GM12878 (cell line): ENCODE measurements around the gene RALGDS. TPM values are rescaled to one million over a fixed set of nuclear protein-coding genes. Genes with fewer than 3 reads are reported as not detected.

ENCODE experiments used
- ATAC-seq: fragments of 200-7000 bp; cut with Tn5 transposase; 3 replicates; pipeline ENCODE4 v1.9.1; 2020; ENCODE audit warnings: mild to moderate bottlenecking, moderate library complexity
- BruUV-seq: library from RNA; stranded (reverse); fragments of 400-500 nt; replicated peaks from 2 replicates; lab custom pipeline; 2021; lab: Mats Ljungman, UMichigan
- CTCF ChIA-PET: fragments of 300-600 bp; sonication (Branson Sonifier 250); formaldehyde crosslinking; extraction: SDS; loops from one replicate; lab custom pipeline; 2021; ENCODE audit warnings: inconsistent platforms; lab: Yijun Ruan, JAX
- POLR2A ChIA-PET: fragments of 350-600 bp; formaldehyde crosslinking; extraction: SDS; loops from one replicate; lab custom pipeline; 2021; ENCODE audit warnings: inconsistent platforms; lab: Charles Lee
- RAD21 ChIA-PET: fragments of 300-600 bp; sonication (Branson Sonifier 250); formaldehyde crosslinking; loops from one replicate; lab custom pipeline; 2023; ENCODE audit warnings: antibody characterized with exemption; ENCODE audit not compliant: unreplicated experiment; lab: Charles Lee
- SMC1A ChIA-PET: fragments of 300-600 bp; sonication (Branson Sonifier 250); formaldehyde crosslinking; loops from one replicate; lab custom pipeline; 2023; ENCODE audit not compliant: unreplicated experiment, uncharacterized antibody; lab: Charles Lee
- DNase-seq: peaks from one replicate; pipeline ENCODE4 v3.0.0-alpha.2; 2011; ENCODE audit warnings: low read depth, low spot score
- FAIRE-seq: peaks from 3 replicates; lab custom pipeline; 2011; peaks lifted over from hg19 to GRCh38; lab: Jason Lieb, UNC
- H2AFZ ChIP-seq: 2 replicates; pipeline ENCODE4 v1.6.0; 2011; ENCODE audit warnings: low read depth, low read length, control low read depth; ENCODE audit not compliant: control insufficient read depth
- H3K27ac ChIP-seq: 2 replicates; pipeline ENCODE4 v1.5.1; 2011; ENCODE audit warnings: control low read depth; ENCODE audit not compliant: control insufficient read depth, insufficient read depth
- H3K27me3 ChIP-seq, 2 experiments: replicated peaks in 1 of 2; 2 replicates each; pipeline versions ENCODE4 v1.6.0 to v1.6.1; 2011; ENCODE audit warnings: low read length in 1 of 2; ENCODE audit not compliant: control insufficient read depth in 2 of 2, insufficient read depth in 2 of 2
- H3K36me3 ChIP-seq, 2 experiments: 2 replicates each; pipeline ENCODE4 v1.5.1; 2011; ENCODE audit warnings: low read length in 1 of 2; ENCODE audit not compliant: control insufficient read depth in 2 of 2, insufficient read depth in 2 of 2
- H3K4me1 ChIP-seq: 2 replicates; pipeline ENCODE4 v1.6.1; 2011; ENCODE audit warnings: mild to moderate bottlenecking, low read length, moderate library complexity, mixed read lengths; ENCODE audit not compliant: control insufficient read depth, insufficient read depth
- H3K4me2 ChIP-seq: 2 replicates; pipeline ENCODE4 v1.6.0; 2011; ENCODE audit warnings: control low read depth; ENCODE audit not compliant: control insufficient read depth, insufficient read depth
- H3K4me3 ChIP-seq: fragments of 200-600 bp; sonication (generic); 2 replicates; pipeline ENCODE4 v1.5.1; 2016
- H3K79me2 ChIP-seq: 2 replicates; pipeline ENCODE4 v1.6.0; 2011; ENCODE audit warnings: low read length; ENCODE audit not compliant: control insufficient read depth, insufficient read depth
- H3K9ac ChIP-seq: 2 replicates; pipeline ENCODE4 v1.8.0; 2011; ENCODE audit warnings: low read length, control low read depth, mixed read lengths; ENCODE audit not compliant: control insufficient read depth, insufficient read depth
- H3K9me3 ChIP-seq: replicated peaks from 3 replicates; pipeline ENCODE4 v1.5.1; 2011; ENCODE audit warnings: mild to moderate bottlenecking, low read length; ENCODE audit not compliant: control insufficient read depth, insufficient read depth
- H4K20me1 ChIP-seq: 2 replicates; pipeline ENCODE4 v1.6.0; 2011; ENCODE audit not compliant: control insufficient read depth, insufficient read depth
- CEBPB ChIP-seq, 2 experiments: fragments of 150-350 bp in 1 of 2; IDR thresholded peaks; 2 replicates each; pipeline ENCODE4 v1.6.1; 2012 to 2014; ENCODE audit warnings: low read depth in 2 of 2, low read length in 2 of 2, borderline replicate concordance in 1 of 2, inconsistent platforms in 1 of 2
- NFYA ChIP-seq: IDR thresholded peaks from 2 replicates; pipeline ENCODE4 v1.6.1; 2011; ENCODE audit warnings: low read depth, mild to moderate bottlenecking, low read length, improper control_type of control experiment, borderline replicate concordance
- PKNOX1 ChIP-seq: fragments of 450-650 bp; IDR thresholded peaks from 2 replicates; pipeline ENCODE4 v1.6.1; 2016; ENCODE audit warnings: mild to moderate bottlenecking
- RCOR1 ChIP-seq: conservative IDR thresholded peaks from 2 replicates; pipeline ENCODE4 v1.6.1; 2012; ENCODE audit warnings: low read depth, low read length, improper control_type of control experiment
- ZZZ3 ChIP-seq: IDR thresholded peaks from 2 replicates; pipeline ENCODE4 v1.6.1; 2011; ENCODE audit warnings: low read depth; ENCODE audit not compliant: control insufficient read depth, insufficient read length
- WGBS: methylation state at CpG from one replicate; pipeline ENCODE4 v1.1.6; 2016; ENCODE audit warnings: low lambda C conversion rate; ENCODE audit not compliant: insufficient replicate concordance, insufficient coverage; ENCODE audit errors: missing lambda C conversion rate; 5-methylcytosine and 5-hydroxymethylcytosine counted together
- in situ Hi-C: fragments of 300-500 bp; cut with MboI; formaldehyde crosslinking; loops from 9 replicates; pipeline ENCODE4 v1.14.3; 2018; ENCODE audit warnings: mixed read lengths
- intact Hi-C: fragments of 100-400 bp; cut with micrococcal nuclease; formaldehyde crosslinking; loops from one replicate; pipeline ENCODE4 v1.14.2; 2022; ENCODE audit not compliant: unreplicated experiment
- polyA plus RNA-seq, 11 experiments: library from polyadenylated mRNA; depleted of rRNA in 4 of 11; unstranded in 6 of 11; stranded (reverse) in 5 of 11; fragments of >200 nt; fragmentation: Nextera tagmentation in 4 of 11; fragmentation: Illumina TruSeq in 1 of 11; extraction: Ambion mirVana in 4 of 11; extraction: Trizol in 1 of 11; gene quantifications; 1 replicate in 1 of 11; 2 replicates in 10 of 11; pipeline versions ENCODE4 v1.2.1 to v1.2.3, GENCODE V29; 2011 to 2016; ENCODE audit warnings: inconsistent platforms in 2 of 11, missing spikeins in 2 of 11, low read depth in 1 of 11
- total RNA-seq, 4 experiments: library from RNA; depleted of rRNA in 3 of 4; stranded (reverse); fragments of >200 nt in 3 of 4; fragmentation: Illumina TruSeq in 1 of 4; extraction: Trizol in 1 of 4; gene quantifications; 2 replicates each; pipeline versions ENCODE4 v1.2.1 to v1.2.3, GENCODE V29; 2013 to 2021

Gene RALGDS
- total and polyA plus RNA-seq, 10 of the 15 experiments (the other 5 are each of a cell fraction or from before 2014, with no cell fraction given): 1.3 to 48.6 (median 21.2) TPM

GRCh38 chr9:133054194-133054890 is 66.7 kb downstream of the RALGDS start:
- no peak for FAIRE-seq
- peaks cover 12% of the 10 kb centered on the region for H3K4me1 ChIP-seq
- ChIA-PET RAD21 (no interaction called here), CTCF (no interaction called here), SMC1A (no interaction called here), POLR2A (no interaction called here)
- H3K36me3 ChIP-seq: peaks cover 10 to 37% of the 10 kb centered on the region in 2 experiments; a peak in 3 of 4 replicates
- no peak overlapping the region for H3K9ac ChIP-seq
- no peak overlapping the region for H3K4me2 ChIP-seq
- H3K4me3 ChIP-seq: no peak overlapping the region
- intact Hi-C loops (no loop called here), in situ Hi-C loops (no loop called here)
- no peaks in the 10 kb centered on the region for H3K79me2 ChIP-seq
- no peak overlapping the region for H2AFZ ChIP-seq
- TF ChIP-seq NFYA (no peak), ZZZ3 (no peak), RCOR1 (no peak), CEBPB (IDR thresholded peaks at IDR 0.05; ENCODE audit: borderline replicate concordance in 1 of 2, low read depth in 2 of 2, low read length in 2 of 2) (no peak), PKNOX1 (no peak)
- 97% methylated on average over 13 of the region's 24 CpGs for WGBS
- no TSS peak for BruUV-seq
- no peaks in the 10 kb centered on the region for H4K20me1 ChIP-seq
- H3K27me3 ChIP-seq: no peaks in the 10 kb centered on the region
- no peak for ATAC-seq
- H3K9me3 ChIP-seq: no peaks in the 10 kb centered on the region
- no peak overlapping the region for H3K27ac ChIP-seq
- no peak for DNase-seq
